Activated CD4-positive, alpha-beta T cell treated with anti-CD3 and anti-CD28 coated beads, Interleukin-2, Interleukin-6, amounts not matched to agents 100 ng/mL and 50 ng/mL, durations not matched to agents 16 hours and 8 hours (primary cell): ENCODE results near the gene MTHFSD.

Experiments
- DNase-seq: peaks from one replicate; pipeline ENCODE4 v3.0.0-alpha.2; 2020

The MTHFSD gene

DNA sequence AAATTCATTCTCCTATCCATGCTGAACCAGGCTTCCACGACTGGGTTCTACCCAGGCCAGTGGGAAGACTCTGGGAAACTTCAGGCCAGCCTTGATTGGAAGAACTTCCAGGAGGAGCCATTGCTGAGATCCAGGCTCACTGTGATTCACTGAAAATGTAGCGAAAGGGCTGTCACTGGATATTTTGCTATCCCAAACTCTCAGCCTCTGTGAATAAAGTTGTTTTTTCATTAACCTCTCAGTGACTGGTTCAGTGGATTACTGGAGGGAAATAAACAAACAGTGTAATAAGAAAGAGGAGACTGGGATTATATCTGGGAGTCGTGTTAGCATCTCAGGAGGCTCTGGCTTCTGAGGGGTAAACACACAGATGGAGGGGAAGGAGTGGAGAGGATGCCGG lies 26.4 kb upstream of the MTHFSD start:
- DNase-seq = no peak

DNA sequence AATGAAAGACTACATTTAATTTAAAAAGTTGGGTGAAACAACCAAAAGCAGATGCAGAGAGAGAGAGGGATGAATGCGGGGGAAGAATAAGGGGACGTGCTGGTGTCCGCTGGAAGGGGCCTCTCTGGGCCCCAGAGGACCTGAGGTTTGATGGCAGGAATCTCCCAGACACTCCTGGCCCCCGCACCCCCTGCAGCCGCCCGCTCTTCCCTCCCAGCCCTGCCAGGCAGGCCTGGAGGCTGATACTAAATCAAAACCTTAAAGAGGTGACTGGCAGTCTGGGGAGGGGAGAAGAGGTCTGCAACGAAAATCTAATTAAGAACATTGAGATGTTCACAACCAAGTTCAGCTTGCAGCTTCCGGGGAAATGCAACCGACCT lies 25.7 kb upstream of the MTHFSD start:
- DNase-seq = no peak

DNA sequence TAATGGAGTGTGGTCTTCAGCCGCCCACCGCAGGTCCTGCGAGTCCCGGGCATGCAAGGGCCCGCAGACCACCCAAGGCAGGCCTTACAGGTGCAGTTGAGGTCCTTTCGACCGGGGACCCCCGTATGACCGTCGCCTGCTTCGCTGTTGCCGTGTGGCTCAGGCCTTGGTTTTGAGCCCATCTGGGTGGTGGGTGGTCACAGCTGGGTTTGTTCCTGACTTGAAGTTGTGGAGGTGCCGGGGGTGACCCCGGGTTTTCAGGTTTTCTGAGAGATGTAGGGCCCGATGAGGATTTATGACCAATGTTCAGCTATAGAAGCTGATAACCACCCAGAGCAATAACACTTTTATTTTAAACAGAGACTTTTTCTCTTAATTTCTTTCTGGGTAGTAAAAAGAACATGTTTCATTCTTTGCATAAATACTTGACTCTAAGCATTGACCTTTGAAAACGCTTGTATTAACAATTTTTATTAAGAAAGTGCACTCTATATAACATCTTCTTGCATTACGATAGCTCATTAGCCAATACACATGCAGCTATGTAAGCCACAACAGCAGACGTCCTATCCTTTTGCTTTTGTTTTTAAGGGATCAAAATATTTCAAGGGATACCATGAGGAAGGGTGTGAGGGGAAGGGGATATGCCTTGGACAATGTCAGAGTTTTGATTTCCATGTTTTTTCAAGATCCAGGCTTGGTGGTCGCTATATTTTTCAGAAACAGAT lies 25.2 kb upstream of the MTHFSD start:
- no peak for DNase-seq

DNA sequence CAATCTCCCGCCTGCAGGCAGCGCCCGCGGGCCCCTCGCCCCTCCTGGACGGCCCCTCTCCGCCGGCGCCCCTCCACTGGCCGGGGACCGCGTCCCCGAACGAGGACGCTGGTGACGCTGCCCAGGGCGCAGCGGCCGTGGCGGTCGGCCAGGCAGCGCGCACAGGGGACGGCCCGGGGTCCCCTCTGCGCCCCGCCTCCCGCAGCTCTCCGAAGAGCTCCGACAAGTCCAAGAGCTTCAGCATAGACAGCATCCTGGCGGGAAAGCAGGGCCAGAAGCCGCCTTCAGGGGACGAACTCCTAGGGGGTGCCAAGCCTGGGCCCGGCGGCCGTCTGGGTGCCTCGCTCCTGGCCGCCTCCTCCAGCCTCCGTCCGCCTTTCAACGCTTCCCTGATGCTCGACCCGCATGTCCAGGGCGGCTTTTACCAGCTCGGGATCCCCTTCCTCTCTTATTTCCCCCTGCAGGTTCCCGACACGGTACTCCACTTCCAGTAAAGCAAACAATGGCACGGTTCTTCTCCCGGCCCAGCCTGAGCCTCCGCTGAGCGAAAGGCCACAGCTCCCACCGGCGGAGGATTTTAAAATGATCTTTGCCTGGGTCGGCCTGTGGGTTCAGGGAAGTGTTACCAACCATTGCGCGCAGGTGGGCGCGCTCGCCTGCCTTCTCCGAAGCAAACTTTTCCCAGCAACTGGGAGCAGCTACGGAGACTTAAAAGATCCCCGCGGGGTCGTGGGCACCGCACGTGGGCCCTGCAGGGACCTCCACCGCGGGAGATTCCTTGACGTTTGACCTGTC lies 24.4 kb upstream of the MTHFSD start:
- DNase-seq = no peak

DNA sequence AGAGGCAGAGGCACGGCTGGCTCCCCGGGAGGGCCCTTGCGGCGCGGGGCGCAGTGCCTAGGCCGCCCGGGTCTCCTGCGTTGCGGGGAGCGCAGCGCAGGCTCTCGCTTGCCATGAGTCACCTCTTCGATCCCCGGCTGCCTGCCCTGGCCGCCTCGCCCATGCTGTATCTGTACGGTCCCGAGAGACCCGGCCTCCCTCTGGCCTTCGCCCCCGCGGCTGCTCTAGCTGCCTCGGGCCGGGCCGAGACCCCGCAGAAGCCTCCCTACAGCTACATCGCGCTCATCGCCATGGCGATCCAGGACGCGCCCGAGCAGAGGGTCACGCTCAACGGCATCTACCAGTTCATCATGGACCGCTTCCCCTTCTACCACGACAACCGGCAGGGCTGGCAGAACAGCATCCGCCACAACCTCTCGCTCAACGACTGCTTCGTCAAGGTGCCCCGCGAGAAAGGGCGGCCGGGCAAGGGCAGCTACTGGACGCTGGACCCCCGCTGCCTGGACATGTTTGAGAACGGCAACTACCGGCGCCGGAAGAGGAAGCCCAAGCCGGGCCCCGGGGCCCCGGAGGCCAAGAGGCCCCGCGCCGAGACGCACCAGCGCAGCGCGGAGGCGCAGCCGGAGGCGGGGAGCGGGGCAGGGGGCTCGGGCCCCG lies 23.7 kb upstream of the MTHFSD start:
- DNase-seq = no peak

DNA sequence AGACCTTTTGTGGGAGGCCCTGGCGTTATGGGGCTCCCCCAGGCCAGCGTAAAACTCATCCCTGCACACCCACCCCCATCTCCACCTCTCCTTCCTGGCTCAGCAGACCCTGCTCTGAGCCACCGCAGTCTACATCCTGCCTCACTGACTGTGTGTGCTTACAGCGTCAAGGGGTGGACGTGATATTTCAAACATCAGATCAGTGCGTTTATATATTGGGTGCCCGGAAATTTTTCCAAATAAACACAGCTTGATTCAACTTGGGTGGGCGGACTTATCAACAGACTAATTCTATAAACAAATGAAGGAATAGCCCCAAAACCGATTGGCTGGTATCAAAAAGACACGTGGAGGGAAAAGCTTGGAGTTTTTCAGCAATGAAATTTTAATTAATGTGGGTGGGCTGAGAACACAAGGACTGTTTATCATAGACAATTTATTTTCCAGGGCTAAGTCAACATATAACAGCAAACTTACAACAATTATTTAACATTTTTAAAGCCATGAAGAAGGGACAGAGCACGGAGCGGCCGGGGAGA lies 23.1 kb upstream of the MTHFSD start, which contains the start of gene FOXL1:
Gene FOXL1 (plus strand): TSS at position 489 of the 539 bp plus-strand sequence. CDS start 175 bp downstream, outside the sequence.
- no peak for DNase-seq

DNA sequence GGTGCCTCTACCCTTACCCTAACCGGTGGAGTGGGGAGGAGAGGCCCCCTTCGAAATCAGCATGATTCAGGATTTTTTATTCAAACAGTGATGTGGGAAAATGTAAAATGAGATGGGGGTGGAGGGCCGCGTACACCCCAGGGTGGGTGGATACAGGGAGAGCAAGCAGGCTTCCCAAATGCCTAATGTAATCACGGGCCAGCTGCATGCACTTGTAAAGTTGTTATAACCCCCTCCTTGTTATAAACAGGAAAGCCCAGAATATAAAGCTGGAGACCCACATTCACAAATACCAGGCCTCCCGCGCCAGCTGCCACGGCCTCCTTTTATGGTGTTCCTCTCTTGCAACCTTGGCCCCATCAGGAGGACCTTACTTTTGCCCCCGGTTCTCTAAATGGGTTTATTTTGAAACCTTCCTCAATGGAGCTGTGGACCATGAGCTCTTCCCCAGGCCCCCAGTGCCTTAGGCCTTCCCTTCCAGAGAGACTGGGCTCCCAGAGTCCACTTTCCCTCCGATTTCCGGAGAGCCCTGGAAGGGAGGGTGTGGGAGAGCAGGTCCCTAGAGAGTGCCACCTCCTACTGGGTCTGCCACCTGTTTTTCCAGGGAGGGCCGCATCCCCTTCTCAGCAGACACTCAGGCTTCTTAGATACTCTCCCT lies 22.4 kb upstream of the MTHFSD start:
- DNase-seq = no peak

DNA sequence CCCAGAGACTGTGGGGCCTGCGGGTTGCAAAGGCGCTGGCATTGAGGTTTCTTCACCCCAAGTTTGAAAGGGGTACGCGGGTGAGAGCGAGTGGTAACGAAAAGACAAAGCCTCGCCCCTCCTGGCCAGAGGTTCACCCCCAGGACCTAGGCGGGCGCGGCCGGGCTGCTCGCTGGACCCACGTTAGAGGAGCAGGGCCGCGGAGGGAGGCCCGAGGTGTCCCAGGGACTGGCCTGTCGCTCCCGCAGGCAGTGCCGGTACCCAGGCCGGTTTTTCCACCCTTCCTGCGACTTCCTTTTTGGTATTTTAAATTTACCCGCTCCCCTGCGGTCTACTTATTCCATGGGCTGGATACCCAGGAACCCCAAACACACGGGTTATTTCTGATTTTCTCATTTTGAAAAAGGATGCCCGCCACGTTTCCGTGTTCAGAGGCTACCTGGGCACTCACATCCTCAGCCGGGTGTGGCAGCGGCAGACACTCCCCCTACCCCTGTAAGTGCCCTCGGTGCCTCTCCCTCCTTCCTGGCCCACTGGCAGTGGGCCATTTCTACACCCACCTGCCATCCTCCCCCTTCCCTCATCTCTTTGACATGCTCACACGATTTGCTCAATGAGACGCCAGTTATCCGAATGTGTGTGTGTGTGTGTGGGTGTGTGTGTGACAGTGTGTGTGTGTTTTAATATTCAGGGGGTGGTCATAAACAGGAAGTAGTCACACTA lies 21.7 kb upstream of the MTHFSD start:
- no peak for DNase-seq

DNA sequence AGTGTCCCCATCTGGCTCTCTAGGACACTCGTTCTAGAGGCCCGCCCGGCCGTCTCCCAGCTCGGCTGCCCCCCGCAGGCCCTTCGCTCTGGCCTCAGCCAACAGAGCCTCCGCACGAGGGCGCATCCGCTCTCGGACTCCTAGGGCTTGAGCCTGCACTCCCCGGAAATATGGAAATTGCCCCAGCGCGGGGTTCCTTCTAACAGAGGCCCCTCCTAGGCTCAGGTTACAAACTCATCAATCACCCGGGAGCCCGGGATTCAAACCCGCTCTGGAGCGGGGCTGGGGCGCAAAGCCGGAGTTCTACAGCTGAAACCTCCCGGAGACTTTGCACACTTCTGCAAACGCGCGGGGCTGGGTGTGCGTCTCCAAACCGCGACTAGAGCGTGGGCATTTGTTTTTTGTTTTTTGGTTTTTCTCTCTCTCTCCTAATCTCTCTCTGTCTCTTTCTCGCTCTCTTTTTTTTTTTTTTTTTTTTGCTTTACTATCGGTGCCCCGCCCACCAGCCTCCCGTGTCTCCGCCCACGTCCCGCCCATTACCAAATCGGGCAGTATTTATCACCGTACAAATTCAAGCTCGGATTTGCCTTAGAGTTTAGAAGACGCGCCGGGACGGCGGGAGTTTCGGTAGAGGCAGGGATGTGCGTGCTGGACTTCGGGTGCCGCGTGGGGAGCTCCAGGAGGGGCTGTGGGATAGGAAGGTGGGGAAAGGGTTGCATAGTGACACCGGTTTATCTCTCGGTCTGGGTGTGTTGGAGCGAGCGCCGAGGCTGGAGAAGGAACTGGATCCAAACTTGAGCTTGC lies 20.9 kb upstream of the MTHFSD start:
- peak; percentile 47 for DNase-seq

DNA sequence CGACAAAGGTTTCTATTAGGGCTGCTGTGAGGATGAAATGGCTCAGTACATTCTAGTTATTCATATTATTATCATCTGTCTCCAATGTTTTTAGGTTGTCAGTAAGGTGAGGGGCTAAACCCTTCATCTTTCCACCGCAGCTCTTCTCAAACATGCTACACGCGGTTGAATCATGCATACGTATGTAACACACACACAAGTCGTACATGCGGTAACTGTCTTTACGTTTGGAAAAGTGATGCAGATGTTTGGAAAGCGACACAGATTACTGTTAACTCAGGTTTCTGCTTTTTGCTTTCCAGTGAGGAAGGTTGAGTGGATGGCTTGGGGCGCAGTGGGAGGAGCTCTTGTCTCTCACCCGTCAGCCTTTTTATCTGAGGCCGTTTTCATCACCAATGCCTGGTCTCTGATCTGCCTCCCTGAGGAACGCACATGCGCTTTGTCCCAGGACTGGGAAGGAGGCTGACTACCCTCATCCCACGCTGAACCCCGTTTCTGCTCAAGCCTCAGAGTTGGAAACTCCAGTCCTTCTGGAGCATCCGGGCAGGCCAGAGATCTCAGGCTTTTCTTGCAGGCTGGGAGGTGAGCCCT lies 20.2 kb upstream of the MTHFSD start:
- DNase-seq = no peak

DNA sequence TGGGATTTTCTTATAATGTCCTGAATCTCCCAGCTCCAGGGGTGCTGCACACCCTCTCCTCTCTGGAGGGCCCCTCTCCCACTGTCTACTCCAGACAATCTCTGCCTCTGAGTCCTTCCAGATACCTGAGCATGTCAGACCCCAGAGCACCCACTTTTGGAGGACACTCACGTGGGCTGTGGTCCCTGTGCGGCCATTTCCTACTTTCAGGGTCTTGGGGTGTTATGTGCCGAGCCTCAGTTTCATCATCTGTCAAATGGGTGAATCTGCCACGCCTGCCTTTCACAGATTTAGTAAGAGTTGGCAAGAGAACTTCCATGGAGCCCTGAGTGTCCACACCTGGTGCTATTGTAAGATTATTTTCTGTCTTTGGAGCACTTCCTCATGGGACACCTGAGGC lies 19.6 kb upstream of the MTHFSD start:
- DNase-seq = no peak

DNA sequence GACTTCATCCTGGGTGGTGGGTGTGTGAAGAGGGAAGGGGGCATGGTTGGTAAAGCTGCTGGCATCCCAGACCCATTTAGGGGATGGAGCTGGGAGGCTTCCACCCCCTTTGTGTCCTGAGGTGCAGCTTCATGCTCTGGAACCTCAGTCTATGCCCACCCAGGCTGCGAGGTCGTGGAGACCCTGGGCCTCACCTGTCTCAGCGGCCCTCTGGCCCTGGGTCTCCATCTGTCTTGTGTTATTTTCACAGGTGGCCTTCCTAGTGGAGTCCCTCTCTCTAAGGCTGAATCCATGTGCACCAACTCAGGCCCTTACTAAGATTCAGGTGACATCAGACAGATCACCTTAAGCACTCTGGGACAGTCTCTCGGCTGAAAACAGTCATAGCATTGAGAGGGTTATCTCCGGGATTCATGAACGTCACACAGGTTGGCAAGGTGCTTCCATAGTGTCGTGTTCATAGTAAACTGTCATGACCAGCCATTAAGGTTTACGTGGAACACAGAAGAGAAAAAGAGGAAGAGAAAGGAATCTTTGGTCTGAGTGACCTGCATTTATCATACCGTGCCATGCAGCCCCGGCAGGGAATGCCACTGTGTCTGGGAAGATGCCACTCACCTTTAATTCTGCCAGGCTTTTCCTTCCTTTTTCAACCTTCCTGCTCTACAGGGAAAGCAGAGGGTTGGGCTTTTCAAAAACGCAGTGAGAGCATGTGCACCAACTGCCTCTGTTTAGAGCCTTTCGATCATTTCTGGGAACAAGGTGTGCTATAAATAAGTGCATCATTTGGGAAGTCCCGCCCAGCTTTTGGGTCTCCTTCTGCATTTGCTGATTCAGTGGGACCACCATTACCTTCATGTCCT lies 18.8 kb upstream of the MTHFSD start:
- DNase-seq = no peak

DNA sequence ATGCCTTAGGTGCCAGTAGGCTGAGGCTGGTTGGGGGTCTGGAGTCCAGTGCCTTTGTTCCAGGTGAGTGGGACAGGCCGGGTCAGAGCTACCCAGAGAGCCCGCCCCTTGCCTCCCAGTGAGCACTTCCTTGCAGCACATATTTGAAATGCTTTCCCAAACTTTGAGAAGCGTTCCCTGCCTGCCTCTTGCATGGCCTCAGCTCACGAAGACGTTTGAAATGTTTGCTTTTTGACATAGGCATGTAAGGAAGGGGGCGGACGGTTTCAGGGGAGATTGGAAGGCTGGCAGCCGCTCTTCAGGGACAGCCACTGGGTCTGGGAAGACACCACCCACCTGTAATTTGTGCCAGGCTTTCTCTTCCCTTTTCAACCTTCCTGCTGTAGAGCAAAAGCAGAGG lies 18.2 kb upstream of the MTHFSD start:
- DNase-seq = no peak

DNA sequence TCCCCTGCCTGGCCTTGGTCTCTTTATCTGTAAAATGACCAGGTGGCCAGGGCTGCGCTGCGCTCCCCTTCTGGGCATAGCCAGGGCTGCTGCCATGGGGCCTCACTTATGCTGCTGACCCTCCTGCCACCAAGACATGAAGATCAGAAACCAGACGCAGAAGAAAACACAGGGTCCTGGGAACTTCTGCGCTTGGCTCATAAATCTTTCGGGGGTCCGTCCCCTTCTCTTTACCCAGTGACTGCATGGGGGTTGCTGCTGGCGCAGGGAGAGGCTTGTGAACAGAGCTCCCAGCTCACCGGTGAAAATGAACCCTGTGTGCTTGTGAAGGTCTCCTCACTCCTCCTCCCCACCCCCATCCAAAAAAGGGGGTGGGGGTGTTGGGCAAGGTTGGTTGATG lies 17.6 kb upstream of the MTHFSD start:
- DNase-seq = no peak

DNA sequence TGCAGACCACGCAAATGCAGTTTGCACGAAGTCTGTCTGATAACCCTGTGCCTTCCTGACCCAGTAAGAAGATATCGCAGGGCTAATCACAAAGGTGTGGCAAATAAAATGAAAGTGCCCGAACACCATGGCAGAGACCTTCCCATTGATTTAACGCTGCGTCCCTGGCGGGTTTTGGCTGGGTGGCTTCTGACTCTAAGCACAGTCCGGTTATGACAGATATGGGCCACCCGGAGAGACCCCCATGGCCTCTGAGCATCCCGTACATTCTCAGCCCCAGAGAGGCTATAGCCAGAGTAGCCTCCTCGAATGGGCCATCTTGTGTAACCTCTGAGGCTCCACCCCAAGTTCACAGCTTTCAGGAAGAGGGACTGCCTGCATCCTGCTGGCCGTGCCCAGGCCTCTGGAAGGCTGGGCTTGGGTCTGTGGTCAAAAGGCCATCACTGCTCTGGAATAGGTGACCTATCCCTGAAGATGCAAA lies 17.0 kb upstream of the MTHFSD start:
- no peak for DNase-seq

DNA sequence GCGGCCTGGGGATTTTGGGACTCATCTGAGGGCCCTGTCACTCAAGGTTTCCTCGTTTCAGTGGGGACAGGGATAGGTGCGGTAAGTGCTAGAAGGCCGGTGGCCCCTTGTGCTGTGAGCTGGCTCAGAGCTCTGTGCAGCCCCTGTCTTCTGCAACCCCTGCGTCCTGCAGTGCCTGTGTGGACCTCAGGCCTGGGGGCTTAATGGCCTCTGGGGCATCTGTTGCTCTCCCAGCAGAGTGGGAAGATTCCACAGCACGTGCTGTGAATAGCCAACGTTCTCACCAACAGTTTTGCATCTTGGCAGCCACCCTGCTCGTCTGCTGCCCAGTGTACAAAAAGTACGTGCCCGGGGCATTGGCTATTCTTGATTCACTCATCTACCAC lies 16.5 kb upstream of the MTHFSD start:
- no peak for DNase-seq

DNA sequence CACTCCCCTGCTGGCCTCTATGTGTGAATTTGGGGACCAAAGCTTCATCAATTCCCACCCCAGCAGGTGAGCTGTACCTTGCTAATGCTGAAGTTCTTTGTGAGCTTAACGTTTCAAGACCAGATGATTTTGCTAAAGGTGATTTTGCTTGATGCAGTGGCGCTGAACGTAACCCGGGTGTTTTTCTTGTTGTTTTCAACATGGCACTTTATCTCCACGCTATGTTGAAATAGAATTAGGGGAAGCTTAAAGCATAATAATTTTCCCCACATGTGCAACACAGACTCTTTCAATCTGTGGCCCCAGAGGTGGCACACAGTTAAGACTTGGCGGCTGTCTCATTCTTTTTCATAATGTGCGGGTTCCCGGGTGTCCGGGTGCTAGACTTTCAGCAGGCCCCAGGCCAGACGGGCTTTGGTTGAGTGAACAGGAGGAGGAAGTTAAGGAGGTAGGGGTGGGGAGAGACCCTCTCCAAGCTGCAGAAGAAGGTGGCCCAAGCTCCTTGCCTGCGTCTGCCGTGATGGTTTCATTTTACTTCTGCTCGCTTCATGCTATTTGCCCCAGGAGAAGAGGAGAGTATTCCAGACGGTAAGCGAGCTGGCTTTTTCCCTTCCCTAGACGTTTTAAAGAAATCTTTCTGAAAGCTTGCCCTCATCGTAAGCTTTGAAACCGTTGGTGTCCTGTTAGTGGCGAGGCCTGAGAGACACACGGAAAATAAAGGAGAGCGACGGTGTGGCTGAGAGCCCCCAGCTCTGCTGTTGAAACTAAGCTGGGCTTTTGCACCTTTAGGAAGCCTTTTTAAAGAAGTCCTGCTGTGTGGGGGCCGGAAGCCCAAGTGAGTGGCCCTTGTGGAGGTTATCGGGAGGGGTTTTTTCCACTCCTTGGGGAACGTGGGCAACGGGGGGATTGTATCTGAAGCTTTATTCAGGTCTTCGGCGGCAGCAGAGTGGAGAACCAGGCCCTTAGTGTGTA lies 15.8 kb upstream of the MTHFSD start:
- DNase-seq = no peak

DNA sequence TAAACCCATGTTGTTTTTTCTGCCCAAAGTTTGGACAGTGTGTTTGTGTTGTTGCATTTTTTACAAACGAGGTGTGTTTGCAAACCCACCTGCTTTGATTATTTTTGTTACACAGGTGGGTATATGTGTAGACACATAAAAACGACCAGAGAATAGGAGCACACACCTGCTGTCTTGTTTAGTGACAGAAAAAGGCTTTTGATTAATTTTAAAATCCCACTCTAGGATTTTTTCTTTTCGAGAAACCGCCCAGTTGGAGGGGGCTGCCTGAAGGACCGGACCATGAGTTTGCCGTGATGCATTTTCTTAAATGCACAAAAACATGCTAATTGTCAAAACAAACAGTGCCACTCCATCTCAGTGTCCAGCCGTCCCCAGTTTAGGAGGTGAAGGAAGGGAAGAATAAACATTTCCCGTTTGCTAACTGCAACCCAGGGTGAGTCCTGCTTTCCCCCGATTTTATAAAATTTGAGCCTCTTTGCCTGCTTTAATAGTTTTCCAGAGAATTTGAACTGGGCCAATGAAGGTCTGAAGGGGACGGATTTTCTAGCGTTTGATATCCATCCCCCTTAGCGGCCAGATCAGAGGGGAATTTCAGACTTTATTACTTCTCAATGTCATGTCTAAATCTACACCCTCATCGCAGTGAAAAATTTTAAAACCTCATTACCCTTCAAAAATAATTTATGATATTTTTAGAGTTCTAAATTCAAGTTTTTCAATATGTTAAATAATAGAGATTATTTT lies 14.8 kb upstream of the MTHFSD start:
- DNase-seq = no peak
